HUDEP-2 (cell line): Measurements from ENCODE around the gene NRAS.

ENCODE experiments used
- DNase-seq, 76 experiments: peaks; one replicate each; lab custom pipeline; 2025; ENCODE audit not compliant: unreplicated experiment in 76 of 76; lab: John Stamatoyannopoulos, UW

The NRAS gene

GRCh38 chr1:114729782-114730181, 13.2 kb upstream of the NRAS start:
- DNase-seq = no peak

- DNase-seq = no peak
Measured at GRCh38 chr1:114728553-114728952, 12.0 kb upstream of the NRAS start.

GRCh38 chr1:114725230-114725629, 8.7 kb upstream of the NRAS start:
- no peak for DNase-seq

- DNase-seq = no peak
Measured at GRCh38 chr1:114723915-114724314, 7.3 kb upstream of the NRAS start.

GRCh38 chr1:114723457-114723856, 6.9 kb upstream of the NRAS start:
- no peak for DNase-seq

- DNase-seq = no peak
Measured at GRCh38 chr1:114720492-114720891, 3.9 kb upstream of the NRAS start.

GRCh38 chr1:114719424-114719787, 2.8 kb upstream of the NRAS start:
- DNase-seq = no peak

- DNase-seq = no peak
Measured at GRCh38 chr1:114718661-114719423, 2.3 kb upstream of the NRAS start.

- peak in 1 of 76 experiments; percentile 2 for DNase-seq
Measured at GRCh38 chr1:114715952-114716303, 643 bp downstream of the NRAS start.

- DNase-seq = no peak
Measured at GRCh38 chr1:114712977-114713376, 3.6 kb downstream of the NRAS start.

- DNase-seq = no peak
Measured at GRCh38 chr1:114710360-114710759, 6.2 kb downstream of the NRAS start.

- DNase-seq = no peak
Measured at GRCh38 chr1:114707604-114708003, 9.0 kb downstream of the NRAS start.

- no peak for DNase-seq
Measured at GRCh38 chr1:114703242-114703641, 13.3 kb downstream of the NRAS start.

GRCh38 chr1:114702737-114703136, 13.8 kb downstream of the NRAS start:
- DNase-seq = no peak

GRCh38 chr1:114701931-114702330, 14.6 kb downstream of the NRAS start:
- DNase-seq = no peak

GRCh38 chr1:114700036-114700600, 16.5 kb downstream of the NRAS start:
- DNase-seq = no peak

- no peak for DNase-seq
Measured at GRCh38 chr1:114696810-114697209, 19.8 kb downstream of the NRAS start.

GRCh38 chr1:114695430-114696058, 21.0 kb downstream of the NRAS start, which contains the start of gene AMPD1:
Gene AMPD1, minus strand, starts transcription at chr1:114695546. Its CDS starts 75 bp downstream, at chr1:114695471.
- no peak for DNase-seq

- no peak for DNase-seq
Measured at GRCh38 chr1:114694540-114695310, 21.8 kb downstream of the NRAS start.

- no peak for DNase-seq
Measured at GRCh38 chr1:114692947-114693346, 23.6 kb downstream of the NRAS start.

- DNase-seq = no peak
Measured at GRCh38 chr1:114691061-114691460, 25.5 kb downstream of the NRAS start.
